Activated T-cell treated with anti-CD3 and anti-CD28 coated beads, Interleukin-2, amount 50 U/mL, for 24 hours (primary cell): ENCODE measurements around the gene RPF1.
A peak's percentile ranks its signal among the peaks of the same experiment; 100 is the strongest.
"Not testable (repeated sequence)": the region's sequence is repeated elsewhere in the genome, so short reads cannot be mapped to it uniquely, and the experiment has no call there.

Experiments used
- DNase-seq: peaks from one replicate; pipeline ENCODE4 v3.0.0-alpha.2; 2020
- H3K27ac Mint-ChIP-seq: 2 replicates; pipeline ENCODE4 v1.8.0; 2020; ENCODE audit warnings: mild to moderate bottlenecking, mixed read lengths
- H3K27me3 Mint-ChIP-seq: 2 replicates; pipeline ENCODE4 v1.8.0; 2020; ENCODE audit warnings: mixed read lengths
- H3K36me3 Mint-ChIP-seq: 2 replicates; pipeline ENCODE4 v1.8.0; 2020; ENCODE audit warnings: low read depth, mixed read lengths
- H3K4me1 Mint-ChIP-seq: 2 replicates; pipeline ENCODE4 v1.8.0; 2020; ENCODE audit warnings: low read depth, mixed read lengths
- H3K4me3 Mint-ChIP-seq: 2 replicates; pipeline ENCODE4 v1.8.0; 2020; ENCODE audit warnings: mild to moderate bottlenecking, moderate library complexity, mixed read lengths
- H3K9me3 Mint-ChIP-seq: 2 replicates; pipeline ENCODE4 v1.8.0; 2020; ENCODE audit warnings: mixed read lengths

RPF1 gene

GRCh38 chr1:84506002-84506728, 27.1 kb downstream of the RPF1 start, which contains the start of the genes GNG5 and SPATA1:
TSS of gene GNG5 (minus strand) at chr1:84506581. CDS start at chr1:84506091, 490 bp downstream.
TSS of gene SPATA1 (plus strand) at chr1:84506386. CDS start at chr1:84516360, 9,974 bp downstream.
- peaks cover 39% of the 10 kb centered on the region for H3K4me1 Mint-ChIP-seq
- peaks cover 47% of the 10 kb centered on the region for H3K36me3 Mint-ChIP-seq
- H3K27ac Mint-ChIP-seq, result peak within 1 kb of the TSS; percentile 99
- peak; percentile 98 for DNase-seq
- peaks cover 11% of the 10 kb centered on the region for H3K9me3 Mint-ChIP-seq
- H3K4me3 Mint-ChIP-seq, result peak within 1 kb of the TSS; percentile 97
- H3K27me3 Mint-ChIP-seq, result no peaks in the 10 kb centered on the region

DNA sequence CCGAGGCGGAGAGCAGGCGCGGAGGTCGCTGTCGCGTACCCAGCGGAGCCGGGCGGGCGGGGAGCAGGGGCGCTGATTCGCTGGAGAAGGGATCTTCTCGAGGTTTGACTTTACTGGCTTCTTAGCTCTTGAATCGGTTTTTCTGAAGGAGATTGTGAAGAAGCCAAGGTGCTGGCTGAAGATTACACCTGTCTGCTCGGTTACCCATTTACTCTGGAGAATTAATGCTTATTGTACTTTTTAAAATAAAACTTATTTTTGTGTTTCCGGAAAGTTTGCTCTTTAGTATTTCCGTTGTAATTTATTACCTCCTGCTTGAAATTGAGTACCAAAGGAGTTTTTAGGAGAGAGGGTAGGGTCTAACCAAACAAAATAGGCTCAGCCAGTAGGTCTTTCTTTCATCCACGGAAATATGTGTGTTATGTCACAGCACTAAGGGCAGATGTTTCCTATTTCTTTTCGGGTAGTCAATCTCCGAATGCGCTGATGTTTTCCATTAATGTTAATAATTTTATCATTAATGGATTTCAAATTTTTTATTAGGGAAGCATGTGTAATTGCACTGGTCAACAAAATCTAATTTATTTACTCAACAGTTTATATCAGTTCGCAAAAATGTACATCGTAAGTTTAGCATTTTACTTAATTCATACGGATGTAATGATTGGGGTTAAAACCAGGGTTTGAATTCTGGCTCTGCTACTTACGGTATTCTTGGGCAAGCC, 27.8 kb downstream of the RPF1 start:
- Mint-ChIP-seq H3K9me3 (peaks cover 11% of the 10 kb centered on the region), H3K27me3 (no peaks in the 10 kb centered on the region), H3K36me3 (peaks cover 39% of the 10 kb centered on the region), H3K27ac (peak overlapping the region; percentile 99), H3K4me1 (peaks cover 32% of the 10 kb centered on the region), H3K4me3 (peak overlapping the region; percentile 97)
- no peak for DNase-seq

- not testable (repeated sequence) for H3K27me3 Mint-ChIP-seq, H3K27ac Mint-ChIP-seq, DNase-seq
- Mint-ChIP-seq H3K9me3 (peaks cover 11% of the 10 kb centered on the region), H3K36me3 (peaks cover 33% of the 10 kb centered on the region), H3K4me3 (peak overlapping the region; percentile 97), H3K4me1 (peaks cover 26% of the 10 kb centered on the region)
Measured at GRCh38 chr1:84507887-84508286, 28.8 kb downstream of the RPF1 start.

DNA sequence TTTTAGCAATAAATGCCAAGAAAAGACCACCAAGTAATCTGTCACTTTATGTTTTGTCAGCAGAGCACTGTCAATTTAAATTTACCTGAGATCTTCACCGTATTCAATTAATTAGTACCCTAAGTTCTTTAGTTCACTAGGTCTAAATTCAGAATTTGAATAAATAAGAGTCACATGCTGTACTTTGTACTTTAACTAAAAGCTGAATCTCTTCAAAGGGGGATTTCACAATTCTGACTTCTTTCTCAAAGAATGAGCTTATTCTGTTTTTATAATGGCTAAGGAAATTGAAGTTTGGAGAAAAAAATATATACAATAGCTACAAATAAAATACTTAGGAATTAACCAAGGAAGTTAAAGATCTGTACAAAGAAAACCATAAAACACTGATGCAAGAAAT, 29.4 kb downstream of the RPF1 start:
- Mint-ChIP-seq H3K27me3 (no peaks in the 10 kb centered on the region), H3K9me3 (peaks cover 11% of the 10 kb centered on the region), H3K4me3 (no peak overlapping the region), H3K27ac (no peak overlapping the region), H3K36me3 (peaks cover 27% of the 10 kb centered on the region), H3K4me1 (peaks cover 20% of the 10 kb centered on the region)
- no peak for DNase-seq

GRCh38 chr1:84509029-84509428, 30.0 kb downstream of the RPF1 start:
- Mint-ChIP-seq H3K4me3 (no peak overlapping the region), H3K27me3 (no peaks in the 10 kb centered on the region), H3K9me3 (peaks cover 11% of the 10 kb centered on the region), H3K27ac (no peak overlapping the region), H3K4me1 (peaks cover 15% of the 10 kb centered on the region), H3K36me3 (peaks cover 24% of the 10 kb centered on the region)
- DNase-seq, result no peak

DNA sequence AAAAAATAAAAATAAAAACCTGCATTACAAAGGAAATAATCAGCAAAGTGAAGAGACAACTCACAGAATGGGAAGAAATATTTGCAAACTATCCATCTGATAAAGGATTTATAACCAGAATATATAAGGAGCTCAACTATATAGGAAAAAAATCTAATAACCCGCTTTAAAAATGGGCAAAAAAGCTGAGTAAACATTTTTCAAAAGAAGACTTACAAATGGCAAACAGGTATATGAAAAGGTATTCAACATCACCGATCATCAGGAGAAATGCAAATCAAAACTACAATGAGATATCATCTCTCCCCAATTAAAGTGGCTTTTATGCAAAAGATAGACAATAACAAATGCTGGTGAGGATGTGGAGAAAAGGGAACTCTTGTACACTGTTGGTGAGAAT, 31.1 kb downstream of the RPF1 start:
- Mint-ChIP-seq H3K4me1 (peaks cover 6% of the 10 kb centered on the region), H3K36me3 (peaks cover 15% of the 10 kb centered on the region), H3K9me3 (peaks cover 11% of the 10 kb centered on the region), H3K27me3 (no peaks in the 10 kb centered on the region), H3K4me3 (no peak overlapping the region), H3K27ac (no peak overlapping the region)
- no peak for DNase-seq

- Mint-ChIP-seq H3K27me3 (no peaks in the 10 kb centered on the region), H3K36me3 (peaks cover 10% of the 10 kb centered on the region), H3K9me3 (peaks cover 11% of the 10 kb centered on the region), H3K4me1 (peaks cover 6% of the 10 kb centered on the region), H3K4me3 (no peak overlapping the region), H3K27ac (no peak overlapping the region)
- no peak for DNase-seq
Measured at GRCh38 chr1:84510668-84511067, 31.6 kb downstream of the RPF1 start.

DNA sequence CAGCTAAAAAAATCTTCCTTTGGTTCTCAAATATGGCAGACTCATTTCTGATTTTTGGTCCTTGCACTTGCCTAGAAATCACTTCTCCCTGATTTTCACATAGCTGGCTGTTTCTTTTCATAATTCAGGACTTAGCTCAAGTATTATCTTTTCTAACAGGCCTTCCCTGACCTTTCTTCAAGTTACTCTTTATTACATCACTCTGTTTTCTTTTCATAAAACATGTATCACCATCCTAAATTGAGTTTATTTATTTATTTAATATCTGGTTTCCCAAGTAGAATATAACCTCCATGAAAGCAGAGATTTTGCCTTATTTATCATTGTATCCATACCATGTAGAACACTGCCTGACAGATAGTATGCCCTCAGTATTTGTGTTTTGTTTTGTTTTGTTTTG, 45.5 kb downstream of the RPF1 start:
- H3K4me3 Mint-ChIP-seq, result no peak overlapping the region
- H3K36me3 Mint-ChIP-seq, result peaks cover 6% of the 10 kb centered on the region
- H3K4me1 Mint-ChIP-seq, result no peaks in the 10 kb centered on the region
- H3K27me3 Mint-ChIP-seq, result no peaks in the 10 kb centered on the region
- no peaks in the 10 kb centered on the region for H3K9me3 Mint-ChIP-seq
- no peak for DNase-seq
- no peak overlapping the region for H3K27ac Mint-ChIP-seq

- H3K4me1 Mint-ChIP-seq, result no peaks in the 10 kb centered on the region
- DNase-seq, result no peak
- no peak overlapping the region for H3K27ac Mint-ChIP-seq
- no peaks in the 10 kb centered on the region for H3K9me3 Mint-ChIP-seq
- no peaks in the 10 kb centered on the region for H3K27me3 Mint-ChIP-seq
- H3K4me3 Mint-ChIP-seq, result no peak overlapping the region
- peaks cover 6% of the 10 kb centered on the region for H3K36me3 Mint-ChIP-seq
Measured at GRCh38 chr1:84525779-84526178, 46.7 kb downstream of the RPF1 start.

DNA sequence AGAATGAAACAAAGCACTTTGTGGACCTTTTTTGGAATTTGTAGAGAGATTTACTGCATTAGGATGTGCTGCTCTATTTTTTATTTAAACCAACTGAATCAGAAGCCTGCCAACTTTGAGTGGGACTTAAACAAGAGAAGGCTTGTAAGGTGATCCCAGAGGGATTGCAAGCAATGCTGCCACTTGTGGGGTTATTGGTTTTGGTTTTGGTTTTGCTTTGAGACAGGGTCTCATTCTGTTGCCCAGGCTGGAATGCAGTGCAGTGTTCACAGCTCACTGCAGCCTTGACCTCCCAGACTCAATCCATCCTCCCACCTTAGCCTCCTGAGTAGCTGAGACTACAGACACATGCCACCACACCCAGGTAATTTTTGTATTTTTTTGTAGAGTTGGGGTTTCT, 59.5 kb downstream of the RPF1 start:
- no peak overlapping the region for H3K4me3 Mint-ChIP-seq
- no peak overlapping the region for H3K27ac Mint-ChIP-seq
- peaks cover 21% of the 10 kb centered on the region for H3K4me1 Mint-ChIP-seq
- DNase-seq, result no peak
- no peaks in the 10 kb centered on the region for H3K9me3 Mint-ChIP-seq
- H3K27me3 Mint-ChIP-seq, result no peaks in the 10 kb centered on the region
- H3K36me3 Mint-ChIP-seq, result peaks cover 27% of the 10 kb centered on the region

- Mint-ChIP-seq H3K4me1 (peaks cover 21% of the 10 kb centered on the region), H3K4me3 (no peak overlapping the region), H3K27ac (no peak overlapping the region), H3K36me3 (peaks cover 31% of the 10 kb centered on the region), H3K27me3 (no peaks in the 10 kb centered on the region), H3K9me3 (no peaks in the 10 kb centered on the region)
- DNase-seq, result no peak
Measured at GRCh38 chr1:84539972-84540371, 60.9 kb downstream of the RPF1 start.

DNA sequence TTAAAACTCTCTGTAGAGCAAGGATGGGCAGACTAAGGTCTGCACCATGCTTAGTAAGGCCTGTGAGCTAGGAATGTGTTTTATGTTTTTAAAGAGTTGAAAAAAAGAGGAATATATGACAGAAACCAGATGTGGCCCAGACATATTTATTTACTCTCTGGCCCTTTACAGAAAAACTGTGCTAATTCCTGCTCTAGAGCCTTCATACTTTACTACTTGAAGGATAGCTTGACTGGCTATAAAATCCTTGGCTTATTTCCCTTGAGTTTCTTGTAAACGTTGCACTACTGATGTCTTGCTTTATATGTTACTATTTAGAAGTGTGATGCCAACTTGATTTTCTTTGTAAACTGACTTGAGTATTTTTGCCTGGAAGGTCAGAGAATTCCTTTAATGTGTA, 61.7 kb downstream of the RPF1 start:
- no peaks in the 10 kb centered on the region for H3K9me3 Mint-ChIP-seq
- no peak overlapping the region for H3K27ac Mint-ChIP-seq
- H3K4me1 Mint-ChIP-seq, result peaks cover 21% of the 10 kb centered on the region
- H3K27me3 Mint-ChIP-seq, result no peaks in the 10 kb centered on the region
- no peak for DNase-seq
- peaks cover 31% of the 10 kb centered on the region for H3K36me3 Mint-ChIP-seq
- H3K4me3 Mint-ChIP-seq, result no peak overlapping the region

GRCh38 chr1:84541679-84542078, 62.6 kb downstream of the RPF1 start:
- no peak for DNase-seq
- Mint-ChIP-seq H3K4me1 (peaks cover 21% of the 10 kb centered on the region), H3K9me3 (no peaks in the 10 kb centered on the region), H3K36me3 (peaks cover 31% of the 10 kb centered on the region), H3K27ac (no peak overlapping the region), H3K4me3 (no peak overlapping the region), H3K27me3 (no peaks in the 10 kb centered on the region)
